NCI-H1048 (cell line): ENCODE results near the gene TMA7.
"Not testable (repeated sequence)": the region's sequence is repeated elsewhere in the genome, so short reads cannot be mapped to it uniquely, and the experiment has no call there.

Experiments
- DNase-seq: peaks from one replicate; lab custom pipeline; 2025; lab: John Stamatoyannopoulos, UW

The TMA7 gene

GRCh38 chr3:48468329-48468731 is 28.3 kb downstream of the TMA7 start:
- no peak for DNase-seq

GRCh38 chr3:48469046-48469915 is 29.2 kb downstream of the TMA7 start:
- DNase-seq: no peak

GRCh38 chr3:48470286-48470685 is 30.2 kb downstream of the TMA7 start:
- DNase-seq: no peak

- DNase-seq: no peak
Measured at GRCh38 chr3:48472673-48472922, 32.5 kb downstream of the TMA7 start.

DNA sequence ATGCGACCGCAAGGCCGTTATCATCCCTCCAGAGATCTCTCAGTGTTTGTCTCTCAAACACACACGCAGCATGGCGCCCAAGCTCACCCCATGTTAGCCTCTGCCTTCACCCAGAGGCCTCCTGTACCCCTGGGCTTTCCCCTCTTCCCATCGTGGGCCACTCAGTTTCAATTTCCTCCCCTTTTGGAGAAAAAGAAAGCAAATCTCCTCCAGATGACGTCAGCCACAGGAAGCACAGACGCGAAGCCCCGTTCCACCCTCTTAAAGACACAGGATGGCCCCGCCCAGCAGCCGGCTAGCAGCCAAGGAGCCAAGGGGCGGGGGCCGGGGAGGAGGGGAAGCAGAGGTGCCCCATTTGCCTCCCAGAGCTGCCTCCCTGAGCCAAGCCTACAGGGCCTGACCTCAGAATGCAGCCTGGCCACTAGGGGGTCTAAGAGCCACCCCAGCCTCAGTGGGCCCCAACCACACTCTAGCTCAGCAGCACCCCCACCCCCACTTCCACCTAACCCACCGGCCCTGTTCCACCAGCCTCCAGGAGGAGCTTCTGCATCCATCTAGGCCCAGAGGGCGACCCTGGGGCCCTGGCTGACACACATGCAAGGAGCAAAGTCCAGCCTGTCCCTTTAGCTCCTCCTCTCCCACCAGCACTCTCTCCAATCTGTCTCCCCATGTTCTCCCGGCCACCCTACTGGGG is 33.0 kb downstream of the TMA7 start:
- peak; percentile 49 for DNase-seq

DNA sequence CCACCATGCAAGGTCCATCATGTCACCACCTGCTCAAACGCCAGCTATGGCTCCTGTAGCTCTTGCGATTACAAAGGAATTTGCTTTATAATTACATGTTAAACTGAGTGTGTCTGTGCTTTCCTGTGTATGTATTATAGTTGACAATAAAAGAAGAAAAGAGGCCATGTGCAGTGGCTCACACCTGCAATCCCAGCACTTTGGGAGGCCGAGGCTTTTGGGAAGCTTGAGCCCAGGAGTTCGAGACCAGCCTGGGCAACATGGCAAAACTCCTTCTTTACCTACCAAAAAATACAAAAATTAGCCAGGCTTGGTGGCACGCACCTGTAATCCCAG is 33.5 kb downstream of the TMA7 start:
- no peak for DNase-seq

- not testable (repeated sequence) for DNase-seq
Measured at GRCh38 chr3:48474031-48474430, 34.0 kb downstream of the TMA7 start.

DNA sequence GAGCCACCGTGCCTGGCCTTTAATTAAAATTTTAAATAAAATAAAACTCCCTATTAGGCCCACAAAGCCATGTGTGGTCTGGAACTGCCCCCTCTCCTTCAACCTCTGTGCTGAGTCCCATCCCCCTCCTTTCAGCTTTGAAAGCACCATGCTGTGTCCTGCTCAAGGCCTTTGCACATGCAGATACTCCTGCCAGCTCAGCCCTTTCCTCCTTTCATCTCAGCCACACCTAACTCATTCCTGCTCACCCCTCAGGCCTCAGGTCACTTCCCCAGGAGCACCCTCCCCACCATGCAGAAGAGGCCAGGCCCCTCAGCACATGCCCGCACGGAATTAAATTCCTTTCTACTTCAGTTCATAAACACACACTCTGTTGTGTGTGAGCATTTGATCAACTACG is 34.6 kb downstream of the TMA7 start:
- no peak for DNase-seq

DNA sequence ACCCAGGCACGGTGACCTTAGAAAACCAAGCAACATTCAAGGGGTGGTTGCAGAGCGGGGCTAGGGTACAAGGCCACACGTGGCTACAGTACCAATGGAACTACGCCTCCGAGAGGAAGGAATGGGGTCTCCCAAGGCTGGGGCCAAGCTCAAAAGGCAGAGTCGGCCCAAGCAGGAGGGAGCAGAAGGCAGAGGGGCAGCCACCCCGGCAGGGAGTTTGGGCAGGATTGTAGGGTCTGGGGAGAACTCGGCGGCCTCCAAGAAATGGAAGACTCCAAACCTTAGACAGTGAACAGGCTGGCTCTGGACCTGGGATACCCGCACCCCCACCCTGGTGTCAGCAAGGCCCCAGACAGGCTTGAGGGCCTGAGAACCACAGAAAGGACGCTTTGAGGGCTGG is 35.1 kb downstream of the TMA7 start:
- no peak for DNase-seq

DNA sequence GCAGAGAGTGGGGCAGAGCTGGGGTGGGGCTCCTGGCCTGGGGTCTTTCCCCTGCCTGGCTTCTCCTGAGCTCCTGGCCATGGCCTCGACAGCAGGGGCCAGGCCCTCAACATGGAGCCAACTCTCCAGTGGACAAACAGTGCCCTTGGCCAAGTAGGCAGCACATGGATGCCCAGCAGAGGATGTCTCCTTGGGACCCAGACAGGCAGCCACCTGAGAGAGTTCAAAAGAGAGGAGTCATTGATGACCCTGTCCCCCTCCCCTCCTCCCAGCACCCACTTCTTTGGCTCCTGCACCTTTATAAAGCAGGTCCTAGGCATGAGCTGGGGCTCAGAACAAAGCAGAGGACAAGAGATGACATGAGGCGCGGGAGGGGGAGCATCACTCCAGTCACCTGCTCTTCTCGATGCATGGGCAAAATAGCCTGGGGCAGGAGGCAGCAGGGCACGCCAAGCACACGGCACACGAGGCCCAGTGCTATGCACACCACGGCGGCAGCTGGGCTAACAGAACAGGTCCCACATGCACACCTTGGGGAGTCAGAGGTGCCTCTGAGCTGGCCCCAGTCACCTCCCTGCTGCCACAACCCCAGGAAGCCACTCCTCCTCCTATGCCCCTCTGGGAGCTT is 36.5 kb downstream of the TMA7 start:
- DNase-seq: no peak

GRCh38 chr3:48477959-48478520 is 38.0 kb downstream of the TMA7 start:
- DNase-seq: no peak

DNA sequence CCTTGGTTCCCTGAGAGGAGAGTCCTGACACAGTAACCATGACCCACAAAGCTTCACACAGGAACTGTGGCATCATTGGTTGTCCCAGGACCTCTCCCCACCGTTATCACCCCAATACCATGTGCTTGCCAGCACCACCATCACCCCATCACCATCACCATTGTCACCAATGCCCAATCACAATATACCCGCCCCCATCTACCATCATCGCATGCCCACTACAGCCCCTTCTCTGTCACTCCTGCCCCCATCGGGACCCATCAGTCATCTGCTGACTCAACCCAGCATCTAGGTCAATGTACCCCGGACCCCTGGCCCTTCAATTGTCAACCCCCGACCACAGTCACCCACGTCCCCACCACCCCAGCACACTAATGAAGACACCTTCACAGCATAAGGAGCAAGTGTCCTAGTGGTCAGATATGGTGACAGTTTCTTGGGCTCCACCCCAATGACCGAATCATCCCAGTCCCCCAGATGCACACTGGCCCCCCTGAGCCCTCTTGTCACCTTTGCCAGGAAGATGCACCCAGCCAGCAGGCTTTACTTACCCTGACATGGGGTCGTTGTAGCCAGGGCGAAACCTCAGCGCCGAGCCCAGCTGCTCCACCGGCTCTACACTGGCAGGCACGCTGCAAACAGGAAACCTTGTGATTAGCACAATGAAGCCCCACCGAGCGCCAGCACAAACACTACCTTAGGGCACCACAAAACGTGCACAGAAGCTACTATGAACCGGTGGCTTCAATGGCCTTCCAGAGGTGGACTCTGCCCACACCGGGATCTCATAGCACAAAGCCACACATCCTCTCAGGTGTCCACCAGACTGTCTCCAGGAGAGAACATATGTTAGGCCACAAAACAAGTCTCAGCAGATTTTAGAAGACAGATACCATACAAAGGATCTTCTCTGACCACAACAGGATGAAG is 38.8 kb downstream of the TMA7 start:
- DNase-seq: no peak

- not testable (repeated sequence) for DNase-seq
Measured at GRCh38 chr3:48480891-48481290, 40.8 kb downstream of the TMA7 start.

- DNase-seq: not testable (repeated sequence)
Measured at GRCh38 chr3:48482822-48483221, 42.8 kb downstream of the TMA7 start.

- DNase-seq: no peak
Measured at GRCh38 chr3:48486952-48487351, 46.9 kb downstream of the TMA7 start.

GRCh38 chr3:48492461-48493202 is 52.6 kb downstream of the TMA7 start:
- DNase-seq: no peak

GRCh38 chr3:48493203-48493501 is 53.1 kb downstream of the TMA7 start:
- no peak for DNase-seq
